ENCODE data around the gene CEP164. TPM values are rescaled to one million over a fixed set of nuclear protein-coding genes. Genes with fewer than 3 reads are reported as not detected.

The CEP164 gene
- total RNA-seq, 2 experiments from 2014 or later: 31.7 to 32.4 TPM

DNA sequence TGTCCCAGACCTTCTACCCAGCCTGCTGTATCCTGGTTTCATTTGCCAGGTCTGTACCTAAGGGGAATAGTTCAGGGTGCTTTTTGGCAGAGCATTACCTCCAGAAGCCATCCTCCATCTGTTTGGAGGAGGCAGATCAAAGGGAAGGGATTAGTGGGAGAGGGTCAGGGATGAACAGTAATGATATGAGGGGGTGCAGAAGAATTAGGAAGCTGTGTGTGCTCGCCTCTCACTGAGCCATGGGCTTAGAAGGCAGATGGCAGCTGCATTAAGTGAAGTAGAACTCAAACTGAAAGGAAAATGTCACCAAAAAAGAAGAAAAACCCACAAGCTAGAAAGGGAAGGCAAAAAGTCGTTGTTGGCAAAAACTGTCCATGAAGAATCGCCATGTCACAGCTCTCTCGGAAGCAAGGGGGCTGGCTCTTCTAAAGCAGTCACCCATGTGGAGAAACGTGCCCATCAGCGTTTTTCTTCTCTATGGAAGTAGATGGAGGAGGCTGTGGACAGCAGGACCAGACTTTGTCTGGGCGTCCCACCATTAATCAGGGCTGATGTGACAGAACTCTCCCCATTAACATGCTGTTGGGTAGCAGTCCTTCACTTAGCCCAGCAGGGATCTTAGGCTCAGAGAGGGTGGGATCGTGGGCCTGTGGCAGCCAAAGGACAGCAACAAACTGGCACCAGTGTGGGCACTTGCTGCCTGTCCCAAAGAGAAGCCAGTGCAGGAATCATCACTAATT is 46.8 kb downstream of the CEP164 start:
- no peaks in the 10 kb centered on the region for H3K9me3 Mint-ChIP-seq (ENCODE audit: insufficient read depth)
- peak overlapping the region; percentile 19 for H3K27ac Mint-ChIP-seq
- no peaks in the 10 kb centered on the region for H3K4me1 Mint-ChIP-seq (ENCODE audit: low read depth)
- H3K36me3 Mint-ChIP-seq (ENCODE audit: low read depth): peaks cover 22% of the 10 kb centered on the region
- ATAC-seq (no peak), DNase-seq (no peak)
- ChIA-PET POLR2A (no interaction called here), CTCF (interaction anchor here (0.5 kb wide), 1 partner anchor 471 kb away, joined by 3 read pairs; no protein-coding TSS in a partner anchor)
- H3K4me3 Mint-ChIP-seq: no peak overlapping the region
- H3K27me3 Mint-ChIP-seq (ENCODE audit: low read depth): no peaks in the 10 kb centered on the region

DNA sequence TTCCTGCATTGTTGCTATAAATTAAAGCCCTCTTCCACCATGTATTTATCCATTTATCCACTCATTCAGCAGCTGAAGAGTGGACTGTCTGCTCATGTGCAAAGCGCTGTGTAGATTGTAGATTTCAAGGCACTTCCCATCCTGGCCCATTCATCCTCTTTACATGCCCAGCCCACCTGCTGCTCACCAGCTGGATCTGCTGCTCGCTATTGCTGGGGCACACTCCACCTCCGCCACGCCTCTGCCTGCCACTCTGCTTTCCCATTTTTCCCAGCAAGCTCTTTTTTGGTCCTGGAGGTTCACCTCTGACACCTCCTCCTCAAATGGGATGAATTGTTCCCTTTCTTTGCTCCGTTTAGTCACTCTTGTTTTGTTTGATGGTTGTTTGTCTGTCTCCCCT is 48.3 kb downstream of the CEP164 start:
- H3K36me3 Mint-ChIP-seq (ENCODE audit: low read depth): peaks cover 21% of the 10 kb centered on the region
- no peaks in the 10 kb centered on the region for H3K27me3 Mint-ChIP-seq (ENCODE audit: low read depth)
- H3K4me1 Mint-ChIP-seq (ENCODE audit: low read depth): no peaks in the 10 kb centered on the region
- no peak overlapping the region for H3K4me3 Mint-ChIP-seq
- ChIA-PET POLR2A (no interaction called here), CTCF (no interaction called here)
- ATAC-seq (no peak), DNase-seq (no peak)
- no peaks in the 10 kb centered on the region for H3K9me3 Mint-ChIP-seq (ENCODE audit: insufficient read depth)
- H3K27ac Mint-ChIP-seq: no peak overlapping the region

DNA sequence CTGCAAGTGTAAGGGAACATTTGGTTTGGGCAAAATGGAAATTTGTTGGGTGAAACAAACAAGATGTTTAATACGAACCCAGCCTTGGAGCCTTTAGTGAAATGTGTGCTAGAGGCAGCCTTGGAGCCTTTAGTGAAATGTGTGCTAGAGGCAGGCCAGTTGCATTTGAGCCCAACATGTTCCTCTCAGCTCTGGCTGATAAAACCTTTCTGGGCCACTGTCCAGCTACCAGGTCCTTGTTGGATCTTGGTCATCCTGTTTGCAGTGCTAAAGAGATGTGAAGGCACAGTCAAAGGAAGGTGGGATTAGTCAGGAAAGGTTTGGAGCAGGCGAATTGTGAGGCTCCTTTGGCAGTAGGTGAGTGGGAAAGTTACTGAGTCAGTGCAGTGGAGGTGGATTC is 48.9 kb downstream of the CEP164 start:
- ATAC-seq (no peak), DNase-seq (no peak)
- ChIA-PET POLR2A (no interaction called here), CTCF (no interaction called here)
- H3K4me3 Mint-ChIP-seq: no peak overlapping the region
- no peaks in the 10 kb centered on the region for H3K4me1 Mint-ChIP-seq (ENCODE audit: low read depth)
- peaks cover 19% of the 10 kb centered on the region for H3K36me3 Mint-ChIP-seq (ENCODE audit: low read depth)
- H3K27ac Mint-ChIP-seq: no peak overlapping the region
- no peaks in the 10 kb centered on the region for H3K27me3 Mint-ChIP-seq (ENCODE audit: low read depth)
- H3K9me3 Mint-ChIP-seq (ENCODE audit: insufficient read depth): no peaks in the 10 kb centered on the region

DNA sequence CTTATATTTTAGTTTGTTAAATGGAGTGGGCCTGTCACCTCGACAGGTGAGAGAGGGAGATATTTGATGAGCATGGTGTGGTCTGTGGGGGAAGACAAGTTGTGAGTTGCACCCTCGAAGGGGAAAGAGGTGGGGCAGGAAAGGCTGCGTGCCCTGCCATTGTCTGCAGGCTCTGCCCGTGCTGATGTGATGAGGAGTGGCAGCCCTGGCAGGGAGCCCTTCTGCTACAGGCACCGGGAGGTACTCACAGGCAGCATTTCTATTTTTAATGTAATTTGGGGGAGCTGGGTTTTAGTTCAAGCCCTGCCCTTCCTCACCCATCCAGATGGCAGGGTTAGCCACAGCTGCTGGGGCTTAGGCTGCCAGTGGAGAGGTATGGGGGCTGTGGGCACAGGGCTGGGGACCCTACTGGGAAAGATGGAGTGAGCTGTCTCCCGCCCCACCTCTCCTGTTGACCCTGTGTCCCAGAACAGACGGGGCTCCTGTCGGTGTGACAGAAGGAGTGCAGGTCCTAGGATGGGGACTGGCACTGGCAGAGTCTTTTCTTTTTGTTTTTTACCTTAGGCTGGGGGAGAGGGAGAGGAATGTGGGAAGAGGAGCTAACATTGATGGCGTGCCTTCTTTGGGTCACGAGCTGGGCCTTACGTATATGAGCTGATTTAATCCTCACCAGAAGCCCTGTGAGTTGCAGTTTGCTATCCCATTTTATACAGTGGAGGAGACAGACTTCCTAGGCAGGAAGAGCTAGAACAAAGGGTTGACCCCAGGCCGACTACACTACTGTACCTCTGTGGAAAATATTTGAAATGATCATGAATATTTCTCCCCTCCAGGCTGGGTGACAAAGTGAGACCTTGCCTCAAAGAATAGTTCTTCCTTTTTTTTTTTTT is 51.6 kb downstream of the CEP164 start:
- ChIA-PET POLR2A (no interaction called here), CTCF (interaction anchor here (2.3 kb wide), 1 partner anchor 47 kb away, joined by 9 read pairs; no protein-coding TSS in a partner anchor)
- no peaks in the 10 kb centered on the region for H3K9me3 Mint-ChIP-seq (ENCODE audit: insufficient read depth)
- peaks cover 13% of the 10 kb centered on the region for H3K36me3 Mint-ChIP-seq (ENCODE audit: low read depth)
- H3K27me3 Mint-ChIP-seq (ENCODE audit: low read depth): no peaks in the 10 kb centered on the region
- DNase-seq: no peak
- ATAC-seq: no peak
- H3K4me1 Mint-ChIP-seq (ENCODE audit: low read depth): no peaks in the 10 kb centered on the region
- no peak overlapping the region for H3K4me3 Mint-ChIP-seq
- H3K27ac Mint-ChIP-seq: no peak overlapping the region

DNA sequence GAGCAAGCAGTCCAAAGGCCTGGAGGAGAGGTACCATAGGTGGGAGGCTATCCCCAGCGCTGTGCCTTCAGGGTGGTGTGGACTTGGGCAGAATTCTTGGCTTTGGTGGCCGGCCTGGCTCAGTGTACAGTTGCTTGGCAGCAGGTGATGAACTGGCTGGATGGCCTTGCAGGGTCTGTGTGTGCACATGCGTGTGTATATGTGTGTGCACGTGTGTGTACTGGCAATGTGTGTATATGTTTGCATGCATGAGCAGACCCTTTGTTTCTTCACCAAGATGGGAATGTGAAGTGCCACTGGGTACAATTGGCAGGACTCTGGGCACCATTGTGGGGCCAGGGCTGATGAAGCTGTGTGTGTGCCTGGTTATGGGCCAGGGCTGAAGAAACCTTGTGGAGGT is 53.0 kb downstream of the CEP164 start:
- DNase-seq (no peak), ATAC-seq (no peak)
- Mint-ChIP-seq H3K36me3 (ENCODE audit: low read depth) (peaks cover 10% of the 10 kb centered on the region), H3K27me3 (ENCODE audit: low read depth) (no peaks in the 10 kb centered on the region), H3K27ac (no peak overlapping the region), H3K9me3 (ENCODE audit: insufficient read depth) (no peaks in the 10 kb centered on the region), H3K4me1 (ENCODE audit: low read depth) (no peaks in the 10 kb centered on the region), H3K4me3 (no peak overlapping the region)
- ChIA-PET CTCF (interaction anchor here (2.3 kb wide), 1 partner anchor 46 kb away, joined by 9 read pairs; no protein-coding TSS in a partner anchor), POLR2A (no interaction called here)

DNA sequence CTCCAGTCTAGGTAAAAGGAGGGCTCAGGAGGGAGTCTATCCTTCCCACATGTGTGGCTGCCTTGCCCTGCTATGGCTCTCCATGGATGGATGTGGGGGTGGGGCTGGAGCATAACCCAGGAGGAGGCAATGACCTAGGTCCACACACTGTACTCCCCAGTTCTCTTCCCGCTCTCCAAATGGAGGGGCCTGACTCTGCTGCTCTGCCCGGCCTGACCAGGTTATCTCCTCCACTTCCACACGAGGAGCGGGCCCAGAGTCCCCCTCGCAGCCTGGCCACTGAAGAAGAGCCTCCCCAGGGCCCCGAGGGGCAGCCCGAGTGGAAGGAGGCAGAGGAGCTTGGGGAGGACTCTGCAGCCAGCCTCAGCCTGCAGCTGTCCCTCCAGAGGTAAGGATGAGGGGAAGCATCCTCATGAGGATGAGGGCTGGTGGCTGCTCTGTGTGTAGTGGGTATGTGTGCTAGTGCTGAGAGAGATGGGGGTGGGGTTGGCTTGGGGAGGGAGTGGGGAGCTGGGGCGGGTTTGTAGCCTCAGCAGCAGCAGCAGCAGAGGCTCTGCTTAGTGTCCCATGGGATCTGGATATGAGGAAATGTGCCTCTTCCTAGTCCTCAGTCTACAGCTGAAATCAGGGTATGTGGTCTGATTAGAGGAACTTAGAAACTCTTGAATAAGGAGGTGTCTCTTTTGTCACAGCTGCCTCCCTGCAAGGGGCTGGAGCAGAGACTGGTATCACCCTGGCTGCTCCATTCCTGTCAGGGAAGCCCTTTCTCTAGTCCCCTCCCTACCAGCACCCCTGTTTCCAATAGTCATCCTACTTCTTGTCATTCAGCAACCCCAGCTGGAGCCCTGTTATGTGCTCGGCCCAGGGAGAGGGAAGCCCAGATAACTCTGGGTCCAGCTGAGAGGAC is 54.1 kb downstream of the CEP164 start:
- no peak for DNase-seq
- H3K27ac Mint-ChIP-seq: no peak overlapping the region
- H3K4me3 Mint-ChIP-seq: no peak overlapping the region
- ATAC-seq: no peak
- H3K27me3 Mint-ChIP-seq (ENCODE audit: low read depth): no peaks in the 10 kb centered on the region
- H3K4me1 Mint-ChIP-seq (ENCODE audit: low read depth): no peaks in the 10 kb centered on the region
- peaks cover 10% of the 10 kb centered on the region for H3K36me3 Mint-ChIP-seq (ENCODE audit: low read depth)
- no peaks in the 10 kb centered on the region for H3K9me3 Mint-ChIP-seq (ENCODE audit: insufficient read depth)
- CTCF ChIA-PET: interaction anchor here (2.3 kb wide), 1 partner anchor 45 kb away, joined by 9 read pairs; no protein-coding TSS in a partner anchor
- POLR2A ChIA-PET: no interaction called here

DNA sequence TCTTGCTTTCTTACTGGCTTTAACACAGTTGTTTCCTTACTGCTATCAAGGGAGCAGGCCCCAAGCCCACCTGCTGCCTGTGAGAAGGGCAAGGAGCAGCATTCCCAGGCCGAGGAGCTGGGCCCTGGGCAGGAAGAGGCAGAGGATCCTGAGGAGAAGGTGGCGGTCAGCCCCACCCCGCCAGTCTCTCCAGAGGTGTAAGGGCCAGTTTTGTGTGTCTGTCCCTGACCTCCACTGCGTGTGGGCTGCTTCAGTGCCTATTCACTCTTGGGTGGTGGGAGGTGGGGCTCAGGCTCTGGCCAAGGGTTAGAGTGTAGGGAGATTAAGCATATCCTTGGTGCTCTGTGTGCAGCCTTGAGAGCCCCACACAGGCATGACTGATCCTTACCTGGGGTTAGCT is 55.1 kb downstream of the CEP164 start:
- ATAC-seq: no peak
- no peak overlapping the region for H3K27ac Mint-ChIP-seq
- no peak overlapping the region for H3K4me3 Mint-ChIP-seq
- H3K4me1 Mint-ChIP-seq (ENCODE audit: low read depth): no peaks in the 10 kb centered on the region
- no peak for DNase-seq
- ChIA-PET POLR2A (no interaction called here), CTCF (no interaction called here)
- H3K27me3 Mint-ChIP-seq (ENCODE audit: low read depth): no peaks in the 10 kb centered on the region
- H3K9me3 Mint-ChIP-seq (ENCODE audit: insufficient read depth): no peaks in the 10 kb centered on the region
- peaks cover 10% of the 10 kb centered on the region for H3K36me3 Mint-ChIP-seq (ENCODE audit: low read depth)

DNA sequence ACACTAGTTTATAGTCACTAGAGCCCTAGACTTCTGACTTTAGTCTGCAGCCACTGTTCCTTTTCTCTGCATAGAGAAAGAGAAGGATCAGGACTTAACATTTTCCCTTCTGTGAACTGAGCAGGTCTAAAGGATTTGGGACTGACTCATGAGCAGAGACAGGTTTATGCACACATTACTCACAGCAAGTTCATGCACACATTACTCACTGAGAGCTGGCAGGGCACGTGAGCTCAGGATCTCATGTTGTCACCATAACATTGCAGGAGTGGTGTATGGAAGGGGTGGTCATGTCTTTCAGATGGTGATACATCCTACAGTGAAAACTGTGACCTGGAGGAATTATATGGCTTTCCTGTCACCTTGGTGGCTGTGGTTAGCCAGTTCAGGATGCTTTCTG is 56.4 kb downstream of the CEP164 start:
- POLR2A ChIA-PET: no interaction called here
- Mint-ChIP-seq H3K27me3 (ENCODE audit: low read depth) (no peaks in the 10 kb centered on the region), H3K9me3 (ENCODE audit: insufficient read depth) (no peaks in the 10 kb centered on the region), H3K4me3 (no peak overlapping the region), H3K36me3 (ENCODE audit: low read depth) (peaks cover 11% of the 10 kb centered on the region), H3K4me1 (ENCODE audit: low read depth) (peaks cover 3% of the 10 kb centered on the region), H3K27ac (no peak overlapping the region)
- CTCF ChIA-PET: interaction anchor here (2.4 kb wide), 1 partner anchor 42 kb away, joined by 7 read pairs; no protein-coding TSS in a partner anchor
- DNase-seq (no peak), ATAC-seq (no peak)

DNA sequence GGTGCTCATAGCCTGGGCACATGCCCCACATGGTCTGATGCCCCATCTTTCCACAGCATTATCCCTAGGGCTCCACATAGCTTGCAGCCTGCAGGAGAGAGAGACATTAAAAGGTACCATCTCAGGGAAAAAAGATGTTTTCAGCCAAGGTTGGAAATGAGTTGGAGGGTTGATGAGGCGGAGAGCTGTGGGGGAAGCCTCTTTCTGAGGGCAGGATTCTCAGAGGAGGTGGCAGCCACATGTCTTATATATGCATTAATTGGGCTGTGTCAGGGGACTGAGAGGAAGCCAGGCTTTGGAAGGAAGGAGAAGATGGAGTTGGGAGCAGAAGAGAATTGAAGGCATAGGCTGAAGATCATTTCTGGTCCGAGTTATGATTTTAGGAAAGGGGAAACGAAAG is 57.8 kb downstream of the CEP164 start:
- H3K27me3 Mint-ChIP-seq (ENCODE audit: low read depth): no peaks in the 10 kb centered on the region
- no peaks in the 10 kb centered on the region for H3K9me3 Mint-ChIP-seq (ENCODE audit: insufficient read depth)
- H3K4me1 Mint-ChIP-seq (ENCODE audit: low read depth): peaks cover 5% of the 10 kb centered on the region
- ATAC-seq (no peak), DNase-seq (no peak)
- no peak overlapping the region for H3K4me3 Mint-ChIP-seq
- H3K27ac Mint-ChIP-seq: no peak overlapping the region
- peaks cover 18% of the 10 kb centered on the region for H3K36me3 Mint-ChIP-seq (ENCODE audit: low read depth)
- ChIA-PET POLR2A (no interaction called here), CTCF (interaction anchor here (2.4 kb wide), 1 partner anchor 41 kb away, joined by 7 read pairs; no protein-coding TSS in a partner anchor)

DNA sequence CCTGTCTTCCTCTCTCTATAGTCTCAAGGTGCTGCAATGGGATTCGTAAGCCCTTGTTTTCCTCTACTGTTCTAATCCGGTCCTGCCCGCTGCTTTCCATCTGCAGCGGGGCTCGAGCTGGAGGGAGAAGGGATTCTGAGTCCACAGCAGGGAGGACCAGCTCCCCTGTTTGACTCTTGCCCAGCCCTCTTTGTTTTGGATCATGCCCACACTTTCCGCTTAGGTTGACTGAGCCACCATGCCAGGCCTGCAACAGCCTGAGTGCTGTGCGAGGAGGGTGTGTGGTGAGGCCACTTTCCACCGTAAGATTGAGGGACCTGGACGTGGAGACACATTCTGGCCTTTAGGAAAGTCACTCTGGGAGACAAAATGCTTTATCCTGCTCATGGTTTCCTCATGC is 58.3 kb downstream of the CEP164 start:
- Mint-ChIP-seq H3K27ac (no peak overlapping the region), H3K27me3 (ENCODE audit: low read depth) (no peaks in the 10 kb centered on the region), H3K36me3 (ENCODE audit: low read depth) (peaks cover 15% of the 10 kb centered on the region), H3K4me3 (no peak overlapping the region), H3K9me3 (ENCODE audit: insufficient read depth) (no peaks in the 10 kb centered on the region), H3K4me1 (ENCODE audit: low read depth) (peaks cover 5% of the 10 kb centered on the region)
- no peak for ATAC-seq
- ChIA-PET CTCF (interaction anchor here (2.4 kb wide), 1 partner anchor 40 kb away, joined by 7 read pairs; no protein-coding TSS in a partner anchor), POLR2A (no interaction called here)
- DNase-seq: no peak

DNA sequence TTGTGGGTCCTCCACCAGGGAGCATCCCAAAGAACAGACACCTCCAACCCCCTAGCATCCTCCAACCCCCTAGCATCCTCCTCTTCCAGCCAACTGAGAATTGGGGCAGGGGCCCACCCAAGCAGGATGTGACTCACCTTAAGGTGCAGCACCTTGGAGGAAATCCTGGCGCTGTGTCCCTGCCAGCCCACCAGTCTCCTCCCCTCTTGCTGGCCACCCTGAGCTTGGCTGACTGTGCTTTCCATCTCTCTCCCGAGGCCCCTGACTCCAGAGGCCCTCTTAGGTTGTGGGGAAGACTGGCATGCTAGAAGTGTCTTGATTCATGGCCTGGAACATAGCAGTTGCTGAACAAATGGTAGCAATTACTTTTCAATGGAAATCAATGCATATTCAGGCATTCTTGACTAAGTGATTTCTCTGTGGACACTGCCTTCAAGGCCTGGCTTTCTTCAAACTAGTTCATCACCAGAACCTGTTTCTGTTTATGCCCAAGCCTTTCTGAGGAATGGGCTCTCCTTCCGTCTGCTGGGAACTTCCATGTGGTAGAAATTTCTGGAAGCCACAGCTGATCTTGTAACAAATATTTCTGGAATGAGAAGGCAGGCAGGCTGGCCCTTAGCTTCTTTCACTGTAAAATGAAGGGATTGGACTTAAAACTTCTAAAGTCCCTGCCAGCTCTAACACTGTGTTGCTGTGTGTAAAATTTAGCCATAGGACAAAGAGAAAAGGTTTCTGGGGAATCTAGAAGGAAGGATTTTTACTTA is 60.5 kb downstream of the CEP164 start:
- no peak overlapping the region for H3K27ac Mint-ChIP-seq
- H3K4me3 Mint-ChIP-seq: no peak overlapping the region
- CTCF ChIA-PET: interaction anchor here (0.8 kb wide), 1 partner anchor 162 kb away, joined by 3 read pairs; no protein-coding TSS in a partner anchor
- H3K36me3 Mint-ChIP-seq (ENCODE audit: low read depth): peaks cover 14% of the 10 kb centered on the region
- no peaks in the 10 kb centered on the region for H3K9me3 Mint-ChIP-seq (ENCODE audit: insufficient read depth)
- POLR2A ChIA-PET: no interaction called here
- ATAC-seq: no peak
- H3K27me3 Mint-ChIP-seq (ENCODE audit: low read depth): no peaks in the 10 kb centered on the region
- H3K4me1 Mint-ChIP-seq (ENCODE audit: low read depth): peaks cover 5% of the 10 kb centered on the region
- no peak for DNase-seq
